Common myeloid progenitor, CD34-positive (primary cell): ENCODE results near the gene GRIK4.

Experiments used
- CTCF ChIA-PET: fragments of 350-600 bp; sonication (Branson Sonifier 250); formaldehyde crosslinking; loops from one replicate; lab custom pipeline; 2021; ENCODE audit warnings: antibody characterized with exemption; lab: Charles Lee
- POLR2A ChIA-PET: fragments of 350-600 bp; sonication (Branson Sonifier 250); formaldehyde crosslinking; loops from one replicate; lab custom pipeline; 2021; ENCODE audit warnings: antibody characterized with exemption; lab: Charles Lee
- DNase-seq, 3 donors: peaks; one replicate each; pipeline versions ENCODE4 v3.0.0 to v3.0.0-alpha.2; 2013
- H3K27ac ChIP-seq, 2 experiments: 1 replicate in 1 of 2; 2 replicates in 1 of 2; pipeline ENCODE4 v1.7.0; 2013; ENCODE audit warnings: inconsistent platforms in 2 of 2, low read length in 2 of 2, mild to moderate bottlenecking in 2 of 2, low read depth in 1 of 2, moderate library complexity in 1 of 2; ENCODE audit not compliant: severe bottlenecking in 2 of 2, insufficient read depth in 1 of 2, poor library complexity in 1 of 2
- H3K27me3 ChIP-seq, 5 experiments: replicated peaks in 2 of 5; 1 replicate in 3 of 5; 2 replicates in 2 of 5; pipeline versions ENCODE4 v1.6.1 to v1.7.0; 2013; ENCODE audit warnings: low read length in 4 of 5, mild to moderate bottlenecking in 2 of 5, moderate library complexity in 2 of 5, inconsistent platforms in 1 of 5; ENCODE audit not compliant: insufficient read depth in 5 of 5, control insufficient read depth in 4 of 5
- H3K36me3 ChIP-seq, 4 experiments: 1 replicate in 2 of 4; 2 replicates in 2 of 4; pipeline versions ENCODE4 v1.6.1 to v1.7.0; 2013; ENCODE audit warnings: low read length in 3 of 4, control low read depth in 1 of 4, mild to moderate bottlenecking in 1 of 4; ENCODE audit not compliant: control insufficient read depth in 4 of 4, insufficient read depth in 4 of 4
- H3K4me1 ChIP-seq, 4 experiments: 1 replicate in 3 of 4; 2 replicates in 1 of 4; pipeline versions ENCODE4 v1.6.1 to v1.7.1; 2013; ENCODE audit warnings: low read length in 3 of 4, mild to moderate bottlenecking in 3 of 4, control low read depth in 1 of 4, inconsistent platforms in 1 of 4, moderate library complexity in 1 of 4; ENCODE audit not compliant: control insufficient read depth in 4 of 4, insufficient read depth in 4 of 4; ENCODE audit errors: control extremely low read depth in 1 of 4
- H3K4me3 ChIP-seq, 7 experiments: 1 replicate in 4 of 7; 2 replicates in 3 of 7; pipeline versions ENCODE4 v1.5.1 to v1.7.0; 2013; ENCODE audit warnings: mild to moderate bottlenecking in 7 of 7, low read length in 6 of 7, moderate library complexity in 6 of 7, inconsistent platforms in 2 of 7, low read depth in 2 of 7, control low read depth in 1 of 7; ENCODE audit not compliant: insufficient read depth in 4 of 7, control insufficient read depth in 1 of 7; ENCODE audit errors: extremely low read depth in 1 of 7
- H3K9me3 ChIP-seq, 5 experiments: 1 replicate in 4 of 5; 2 replicates in 1 of 5; pipeline versions ENCODE4 v1.6.1 to v1.7.1; 2013; ENCODE audit warnings: low read length in 4 of 5, mild to moderate bottlenecking in 2 of 5, inconsistent platforms in 1 of 5, low read depth in 1 of 5, moderate library complexity in 1 of 5; ENCODE audit not compliant: control insufficient read depth in 4 of 5, insufficient read depth in 2 of 5; ENCODE audit errors: control extremely low read depth in 1 of 5
- WGBS: methylation state at CpG from one replicate; pipeline ENCODE4 v1.1.5; 2013; ENCODE audit not compliant: insufficient coverage; 5-methylcytosine and 5-hydroxymethylcytosine counted together

Gene GRIK4

GRCh38 chr11:120840661-120841060 lies 329.1 kb downstream of the GRIK4 start:
- Histone ChIP-seq H3K36me3 (no peaks in the 10 kb centered on the region), H3K4me1 (peaks cover 0 to 5% (median 0%) of the 10 kb centered on the region in 4 experiments), H3K27ac (no peak overlapping the region), H3K4me3 (no peak overlapping the region), H3K27me3 (peaks cover 0 to 3% (median 0%) of the 10 kb centered on the region in 5 experiments), H3K9me3 (no peaks in the 10 kb centered on the region)
- 100% methylated on average over 1 of the region's 1 CpG for WGBS
- no peak for DNase-seq
- POLR2A ChIA-PET = no interaction called here
- CTCF ChIA-PET = no interaction called here

- WGBS = no CpG with 5 or more reads among the region's 2 CpGs
- Histone ChIP-seq H3K36me3 (no peaks in the 10 kb centered on the region), H3K4me3 (no peak overlapping the region), H3K4me1 (peaks cover 0 to 5% (median 0%) of the 10 kb centered on the region in 4 experiments), H3K27me3 (peaks cover 0 to 3% (median 0%) of the 10 kb centered on the region in 5 experiments), H3K9me3 (no peaks in the 10 kb centered on the region), H3K27ac (no peak overlapping the region)
- ChIA-PET CTCF (no interaction called here), POLR2A (no interaction called here)
- DNase-seq = no peak
Measured at GRCh38 chr11:120841074-120841473, 329.5 kb downstream of the GRIK4 start.

- Histone ChIP-seq H3K27me3 (peaks cover 0 to 3% (median 0%) of the 10 kb centered on the region in 5 experiments), H3K9me3 (no peaks in the 10 kb centered on the region), H3K4me3 (no peak overlapping the region), H3K4me1 (peaks cover 0 to 5% (median 0%) of the 10 kb centered on the region in 4 experiments), H3K27ac (no peak overlapping the region), H3K36me3 (no peaks in the 10 kb centered on the region)
- no peak for DNase-seq
- ChIA-PET CTCF (no interaction called here), POLR2A (no interaction called here)
- no CpG with 5 or more reads among the region's 1 CpG for WGBS
Measured at GRCh38 chr11:120842195-120842594, 330.6 kb downstream of the GRIK4 start.

GRCh38 chr11:120853435-120853834 lies 341.9 kb downstream of the GRIK4 start:
- H3K36me3 ChIP-seq = no peaks in the 10 kb centered on the region
- H3K27me3 ChIP-seq = peaks cover 0 to 4% (median 0%) of the 10 kb centered on the region in 5 experiments
- H3K9me3 ChIP-seq = no peaks in the 10 kb centered on the region
- H3K27ac ChIP-seq = no peak overlapping the region
- H3K4me3 ChIP-seq = no peak overlapping the region
- no peak for DNase-seq
- POLR2A ChIA-PET = no interaction called here
- H3K4me1 ChIP-seq = no peaks in the 10 kb centered on the region
- CTCF ChIA-PET = interaction anchor here (1.4 kb wide), 1 partner anchor 169 kb away, joined by 3 read pairs; no protein-coding TSS in a partner anchor
- WGBS = 80% methylated on average over 1 of the region's 3 CpGs

- CTCF ChIA-PET = no interaction called here
- POLR2A ChIA-PET = no interaction called here
- Histone ChIP-seq H3K4me3 (no peak overlapping the region), H3K27ac (no peak overlapping the region), H3K9me3 (no peaks in the 10 kb centered on the region), H3K27me3 (peaks cover 0 to 7% (median 0%) of the 10 kb centered on the region in 5 experiments), H3K4me1 (no peaks in the 10 kb centered on the region), H3K36me3 (no peaks in the 10 kb centered on the region)
- no peak for DNase-seq
- WGBS = 54% methylated on average over 5 of the region's 5 CpGs
Measured at GRCh38 chr11:120854988-120855387, 343.4 kb downstream of the GRIK4 start.

- DNase-seq = no peak
- H3K36me3 ChIP-seq = no peaks in the 10 kb centered on the region
- H3K9me3 ChIP-seq = no peaks in the 10 kb centered on the region
- no peak overlapping the region for H3K4me3 ChIP-seq
- H3K27ac ChIP-seq = no peak overlapping the region
- no peaks in the 10 kb centered on the region for H3K4me1 ChIP-seq
- ChIA-PET POLR2A (no interaction called here), CTCF (no interaction called here)
- H3K27me3 ChIP-seq = peaks cover 0 to 7% (median under 1%) of the 10 kb centered on the region in 5 experiments
- WGBS = 100% methylated on average over 1 of the region's 1 CpG
Measured at GRCh38 chr11:120857508-120857907, 346.0 kb downstream of the GRIK4 start.

- ChIA-PET CTCF (interaction anchor here (0.9 kb wide), 1 partner anchor 11 kb away, joined by 3 read pairs; no protein-coding TSS in a partner anchor), POLR2A (no interaction called here)
- Histone ChIP-seq H3K36me3 (no peaks in the 10 kb centered on the region), H3K4me3 (no peak overlapping the region), H3K27ac (no peak overlapping the region), H3K4me1 (no peaks in the 10 kb centered on the region), H3K27me3 (peaks cover 0 to 7% (median 2%) of the 10 kb centered on the region in 5 experiments), H3K9me3 (no peaks in the 10 kb centered on the region)
- 50% methylated on average over 2 of the region's 3 CpGs for WGBS
- DNase-seq = no peak
Measured at GRCh38 chr11:120858740-120859139, 347.2 kb downstream of the GRIK4 start.
